A673 (cell line): ENCODE data around the gene TMEM217.

Experiments used
- CTCF ChIP-seq: fragments of 300-800, 200-600 bp; sonication (generic); conservative IDR thresholded peaks from 2 replicates; pipeline ENCODE4 v1.5.1; 2017; ENCODE audit warnings: low read depth, mild to moderate bottlenecking, antibody characterized with exemption, low read length, moderate library complexity, mixed read lengths
- EZH2 ChIP-seq: fragments of 200-600 bp; sonication (generic); IDR thresholded peaks from 2 replicates; pipeline ENCODE4 v1.6.1; 2017; ENCODE audit warnings: borderline replicate concordance, low read depth, mild to moderate bottlenecking, mixed read lengths, antibody characterized with exemption, low read length; ENCODE audit not compliant: poor library complexity, severe bottlenecking

- no peak for TF ChIP-seq CTCF
- TF ChIP-seq EZH2: no peak
Observed at GRCh38 chr6:37205175-37205996, 52.6 kb downstream of the TMEM217 start.
